ENCODE results near the gene ZNF497. TPM values are rescaled to one million over a fixed set of nuclear protein-coding genes. Genes with fewer than 3 reads are reported as not detected.

The ZNF497 gene
- total and polyA plus RNA-seq, 2 of the 8 experiments (the other 6 are each of a cell fraction or from before 2014, with no cell fraction given), result 0.93 to 1.4 TPM

GRCh38 chr19:58406818-58407657 lies 44.5 kb upstream of the ZNF497 start:
- H3K79me1 ChIP-seq (ENCODE audit: low read depth, low read length), result 0 out of 2 replicates have a peak, but pooled peaks cover 5% of the 10 kb centered on the region
- peaks cover 0 to 18% (median 9%) of the 10 kb centered on the region in 4 experiments; a peak in 5 of 7 replicates for H3K4me1 ChIP-seq (replicated peaks in 1 of 4; ENCODE audit: control insufficient read depth in 3 of 4, insufficient read depth in 4 of 4, low read length in 3 of 4)
- no peak overlapping the region for H3K14ac ChIP-seq (ENCODE audit: insufficient read length)
- H3K79me2 ChIP-seq (ENCODE audit: control insufficient read depth in 1 of 2, insufficient read depth in 2 of 2, low read length in 2 of 2), result no peaks in the 10 kb centered on the region
- H3K27ac ChIP-seq (ENCODE audit: low read depth, low read length), result no peak overlapping the region; the same call in 1 of the 2 replicates
- no peaks in the 10 kb centered on the region for H3K9me3 ChIP-seq (ENCODE audit: insufficient read depth in 2 of 2, low read depth in 1 of 2, low read length in 1 of 2)
- no peak overlapping the region for H3K56ac ChIP-seq (replicated peaks; ENCODE audit: insufficient read length, low read depth, low read length)
- DNase-seq (ENCODE audit: low read depth in 1 of 2, low spot score in 2 of 2) (no peak), FAIRE-seq (no peak)
- ChIA-PET POLR2A (ENCODE audit: partially characterized antibody) (interaction anchor here (0.9 to 1.8 kb wide), 5 partner anchors 11 to 45 kb away, joined by 3 to 7 read pairs (median 4); partner anchors contain the start of genes RNF225 and ZNF497), CTCF (ENCODE audit: partially characterized antibody) (interaction anchor here (0.6 to 1.4 kb wide), 5 partner anchors 11 to 188 kb away, joined by 3 to 5 read pairs (median 3); no protein-coding TSS in a partner anchor)
- H2BK15ac ChIP-seq (ENCODE audit: low read length), result 0 out of 2 replicates have a peak overlapping the region, but pooled peaks have one; percentile 53
- H2BK5ac ChIP-seq (ENCODE audit: low read depth, low read length), result 0 out of 2 replicates have a peak overlapping the region, but pooled peaks have one; percentile 82
- H3K18ac ChIP-seq (ENCODE audit: extremely low read depth, low read length), result no peak overlapping the region
- H4K20me1 ChIP-seq (replicated peaks in 1 of 2; ENCODE audit: control insufficient read depth in 1 of 2, insufficient read depth in 2 of 2, low read length in 2 of 2), result peaks cover 0 to 1% of the 10 kb centered on the region in 2 experiments
- H3K4me2 ChIP-seq (ENCODE audit: insufficient read depth in 1 of 2, low read depth in 2 of 2, low read length in 2 of 2), result peak overlapping the region; percentile 94 to 95
- H2AFZ ChIP-seq (ENCODE audit: low read length), result no peak overlapping the region
- no peak overlapping the region for H2BK20ac ChIP-seq (ENCODE audit: low read length)
- no peak overlapping the region for H3K4ac ChIP-seq (replicated peaks; ENCODE audit: insufficient read length, low read depth, low read length)
- H3K9ac ChIP-seq (replicated peaks in 1 of 4; ENCODE audit: extremely low read depth in 1 of 4, low read depth in 3 of 4, low read length in 3 of 4), result peak overlapping the region in 2 of 4 experiments; percentile 75 to 78; a peak in 4 of 7 replicates
- H3K4me3 ChIP-seq (ENCODE audit: extremely low read depth in 1 of 4, insufficient read depth in 2 of 4, low read depth in 3 of 4, low read length in 4 of 4), result peak overlapping the region; percentile 76 to 85 (median 80); a peak in 6 of 8 replicates
- peak overlapping the region; percentile 37 for H4K91ac ChIP-seq (replicated peaks; ENCODE audit: insufficient read length, low read length)
- H3K36me3 ChIP-seq (ENCODE audit: control insufficient read depth in 2 of 4, insufficient read depth in 4 of 4, low read length in 3 of 4), result no peaks in the 10 kb centered on the region
- H4K5ac ChIP-seq (ENCODE audit: insufficient read length, low read depth, low read length), result no peak overlapping the region
- no peak overlapping the region for H3K23ac ChIP-seq (ENCODE audit: insufficient read length)
- H3K23me2 ChIP-seq (ENCODE audit: low read depth, low read length), result peaks cover 14% of the 10 kb centered on the region
- H2BK120ac ChIP-seq (replicated peaks; ENCODE audit: low read depth, low read length), result no peak overlapping the region
- WGBS, 2 experiments (ENCODE audit: extremely low coverage in 1 of 2, insufficient coverage in 1 of 2, insufficient read length in 1 of 2, insufficient replicate concordance in 2 of 2, low coverage in 1 of 2, low lambda C conversion rate in 2 of 2, missing lambda C conversion rate in 1 of 2), result 78% methylated on average over 10 of the region's 10 CpGs; no CpG with 5 or more reads in 1 of the 2 experiments
- H4K8ac ChIP-seq (ENCODE audit: extremely low read depth, insufficient read depth, low read length), result no peak overlapping the region
- peak; percentile 89 for TF ChIP-seq TEAD4 (IDR thresholded peaks at IDR 0.05; ENCODE audit: low read depth, low read length)
- no peak for TF ChIP-seq JUND (IDR thresholded peaks at IDR 0.05; ENCODE audit: low read length)
- no peak for TF ChIP-seq KDM4A (IDR thresholded peaks at IDR 0.05; ENCODE audit: low read depth, low read length, severe bottlenecking)
- no peak for TF ChIP-seq CHD2 (IDR thresholded peaks at IDR 0.05; ENCODE audit: low read length)
- TF ChIP-seq RAD21 (IDR thresholded peaks at IDR 0.05 in 1 of 2, conservative IDR thresholded peaks at IDR 0.05 in 1 of 2; ENCODE audit: low read depth in 2 of 2, low read length in 2 of 2), result peak in 1 of 2 experiments; percentile 31; a peak in 1 of 4 replicates
- TF ChIP-seq SP4 (IDR thresholded peaks at IDR 0.05; ENCODE audit: low read length), result no peak
- peak in 1 of 3 experiments; percentile 38; a peak in 2 of 4 replicates for TF ChIP-seq CTCF (IDR thresholded peaks at IDR 0.05; ENCODE audit: control extremely low read depth in 1 of 3, insufficient read depth in 1 of 3, low read depth in 1 of 3, low read length in 3 of 3)
- H3K27me3 ChIP-seq (replicated peaks in 1 of 4; ENCODE audit: control insufficient read depth in 3 of 4, extremely low read depth in 1 of 4, insufficient read depth in 3 of 4, low read length in 3 of 4), result peaks cover 0 to 7% (median 1%) of the 10 kb centered on the region in 4 experiments; a peak in 2 of 7 replicates
- no peak overlapping the region for H2BK12ac ChIP-seq (ENCODE audit: low read depth, low read length)
- H2AK5ac ChIP-seq (ENCODE audit: low read depth, low read length), result no peak overlapping the region

Measured in H1 (cell line).